GM23338 (cell line): ENCODE results near the gene SH3TC1. TPM values are rescaled to one million over a fixed set of nuclear protein-coding genes. Genes with fewer than 3 reads are reported as not detected.

ENCODE experiments used
- ATAC-seq: fragments of 200-7000 bp; cut with Tn5 transposase; 3 replicates; pipeline ENCODE4 v1.9.1; 2020
- DNase-seq: peaks from one replicate; pipeline ENCODE4 v3.0.0-alpha.2; 2015; ENCODE audit warnings: low spot score
- H2AFZ ChIP-seq: fragments of 200-600 bp; sonication (generic); 2 replicates; pipeline ENCODE4 v1.8.0; 2016; ENCODE audit warnings: antibody characterized with exemption, mild to moderate bottlenecking, moderate library complexity
- H3F3A ChIP-seq: fragments of 200-600 bp; sonication (generic); replicated peaks from 2 replicates; pipeline ENCODE4 v1.8.0; 2017; ENCODE audit warnings: antibody characterized with exemption, mixed run types, low read depth
- H3K27ac ChIP-seq: fragments of 200-600 bp; sonication (generic); 2 replicates; pipeline ENCODE4 v1.6.1; 2016; ENCODE audit warnings: low read depth
- H3K27me3 ChIP-seq: fragments of 200-600 bp; sonication (generic); 2 replicates; pipeline ENCODE4 v1.8.0; 2016; ENCODE audit warnings: mild to moderate bottlenecking, mixed run types, moderate library complexity; ENCODE audit not compliant: insufficient read depth
- H3K36me3 ChIP-seq: fragments of 200-600 bp; sonication (generic); 2 replicates; pipeline ENCODE4 v1.8.0; 2016; ENCODE audit warnings: mild to moderate bottlenecking; ENCODE audit not compliant: insufficient read depth
- H3K4me1 ChIP-seq: fragments of 200-600 bp; sonication (generic); 2 replicates; pipeline ENCODE4 v1.8.0; 2016; ENCODE audit warnings: mild to moderate bottlenecking, moderate library complexity; ENCODE audit not compliant: insufficient read depth
- H3K4me2 ChIP-seq: fragments of 200-600 bp; sonication (generic); 2 replicates; pipeline ENCODE4 v1.7.1; 2017; ENCODE audit warnings: mixed run types
- H3K4me3 ChIP-seq: fragments of 200-600 bp; sonication (generic); 2 replicates; pipeline ENCODE4 v1.6.1; 2016; ENCODE audit warnings: mixed run types
- H3K79me2 ChIP-seq: fragments of 200-600 bp; sonication (generic); replicated peaks from 2 replicates; pipeline ENCODE4 v1.8.0; 2017; ENCODE audit warnings: mild to moderate bottlenecking; ENCODE audit not compliant: insufficient read depth
- H3K9me2 ChIP-seq: fragments of 200-600 bp; sonication (generic); 2 replicates; pipeline ENCODE4 v1.8.0; 2017; ENCODE audit not compliant: insufficient read depth
- H4K20me1 ChIP-seq: fragments of 200-600 bp; sonication (generic); replicated peaks from 2 replicates; pipeline ENCODE4 v1.8.0; 2017; ENCODE audit warnings: mild to moderate bottlenecking; ENCODE audit not compliant: insufficient read depth
- H3K27ac Mint-ChIP-seq: 2 replicates; pipeline ENCODE4 v1.8.0; 2020; ENCODE audit warnings: inconsistent platforms, mild to moderate bottlenecking, moderate library complexity, mixed read lengths
- H3K27me3 Mint-ChIP-seq: 3 replicates; pipeline ENCODE4 v1.8.0; 2022; ENCODE audit warnings: low read depth, mild to moderate bottlenecking, moderate library complexity, mixed read lengths, inconsistent platforms; ENCODE audit not compliant: insufficient read depth, poor library complexity
- H3K36me3 Mint-ChIP-seq: 3 replicates; pipeline ENCODE4 v1.8.0; 2021; ENCODE audit warnings: low read depth, mild to moderate bottlenecking, inconsistent platforms, moderate library complexity, mixed read lengths
- H3K4me1 Mint-ChIP-seq: 3 replicates; pipeline ENCODE4 v1.8.0; 2020; ENCODE audit warnings: mild to moderate bottlenecking, inconsistent platforms, mixed read lengths
- H3K4me3 Mint-ChIP-seq: 3 replicates; pipeline ENCODE4 v1.8.0; 2021; ENCODE audit warnings: moderate library complexity, mild to moderate bottlenecking, inconsistent platforms, mixed read lengths
- H3K9me3 Mint-ChIP-seq: 3 replicates; pipeline ENCODE4 v1.8.0; 2020; ENCODE audit warnings: moderate library complexity, mild to moderate bottlenecking, inconsistent platforms, mixed read lengths
- polyA plus RNA-seq: library from polyadenylated mRNA; unstranded; fragments of >200 nt; fragmentation: Nextera tagmentation; extraction: Ambion mirVana; gene quantifications from 2 replicates; pipeline ENCODE4 v1.2.1, GENCODE V29; 2016
- total RNA-seq: library from RNA; depleted of rRNA; stranded (reverse); fragments of >200 nt; shearing (Covaris generic); gene quantifications from 2 replicates; pipeline ENCODE4 v1.2.3, GENCODE V29; 2014; rRNA removed
- TF ChIP-seq, protein P1 (sequence below): IDR thresholded peaks from 2 replicates; pipeline ENCODE4 v1.6.1; 2016; ENCODE audit warnings: antibody characterized with exemption
- TF ChIP-seq, protein P2 (sequence below): fragments of 250-450 bp; sonication (Bioruptor Pico); IDR thresholded peaks from 2 replicates; pipeline ENCODE4 v1.5.0; 2020; ENCODE audit warnings: mild to moderate bottlenecking, moderate library complexity

SH3TC1 gene
- total and polyA plus RNA-seq, 2 experiments from 2014 or later: 0.07 TPM; not detected in 1

DNA sequence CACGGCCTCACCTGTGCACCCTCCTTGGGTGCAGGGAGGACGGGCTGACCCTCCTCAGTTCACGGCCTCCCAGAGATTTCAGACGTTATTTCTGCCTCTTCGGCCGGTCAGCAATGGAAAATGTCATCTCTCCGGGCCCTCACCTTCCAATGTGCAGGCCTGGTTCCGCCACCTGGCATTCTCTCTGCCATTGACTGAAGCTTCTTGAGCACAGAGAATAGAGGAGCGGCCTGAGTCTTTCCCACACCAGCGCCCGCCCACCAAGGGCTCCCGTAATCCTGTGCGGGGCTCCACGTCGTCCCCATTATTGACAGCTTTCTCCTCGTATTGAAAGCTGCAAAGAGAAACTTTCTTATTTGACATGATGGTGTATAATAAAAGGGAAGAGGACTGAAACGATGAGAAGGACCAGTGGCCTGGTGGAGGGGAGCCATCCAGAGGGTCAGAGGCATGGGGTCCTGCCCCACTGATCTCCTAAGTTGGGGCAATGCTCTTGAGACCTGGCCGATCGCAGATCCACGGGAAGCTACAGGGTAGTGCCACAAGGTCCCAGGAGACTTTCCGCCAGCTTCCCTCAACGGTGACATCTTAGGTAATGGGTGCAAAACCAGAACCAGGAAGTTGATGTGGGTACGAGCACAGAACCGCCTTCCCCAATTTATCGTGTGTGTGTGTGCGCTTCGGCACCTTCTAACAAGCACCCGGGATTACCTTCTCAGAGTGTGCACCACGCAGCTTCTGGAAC is 91.0 kb downstream of the SH3TC1 start:
- H3K27me3 Mint-ChIP-seq: peaks cover 9% of the 10 kb centered on the region
- no peak for ATAC-seq
- no peaks in the 10 kb centered on the region for H3K36me3 ChIP-seq
- H3K4me1 Mint-ChIP-seq: no peaks in the 10 kb centered on the region
- no peaks in the 10 kb centered on the region for H3K9me2 ChIP-seq
- peaks cover 6% of the 10 kb centered on the region for H3K9me3 Mint-ChIP-seq
- H3K4me1 ChIP-seq: no peaks in the 10 kb centered on the region
- no peak overlapping the region for H3K27ac Mint-ChIP-seq
- TF ChIP-seq, protein P1, sequence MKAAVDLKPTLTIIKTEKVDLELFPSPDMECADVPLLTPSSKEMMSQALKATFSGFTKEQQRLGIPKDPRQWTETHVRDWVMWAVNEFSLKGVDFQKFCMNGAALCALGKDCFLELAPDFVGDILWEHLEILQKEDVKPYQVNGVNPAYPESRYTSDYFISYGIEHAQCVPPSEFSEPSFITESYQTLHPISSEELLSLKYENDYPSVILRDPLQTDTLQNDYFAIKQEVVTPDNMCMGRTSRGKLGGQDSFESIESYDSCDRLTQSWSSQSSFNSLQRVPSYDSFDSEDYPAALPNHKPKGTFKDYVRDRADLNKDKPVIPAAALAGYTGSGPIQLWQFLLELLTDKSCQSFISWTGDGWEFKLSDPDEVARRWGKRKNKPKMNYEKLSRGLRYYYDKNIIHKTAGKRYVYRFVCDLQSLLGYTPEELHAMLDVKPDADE: no peak
- no peaks in the 10 kb centered on the region for H3K27me3 ChIP-seq
- H3K4me3 ChIP-seq: no peak overlapping the region
- no peaks in the 10 kb centered on the region for H3K79me2 ChIP-seq
- H3K4me3 Mint-ChIP-seq: no peak overlapping the region
- peaks cover 5% of the 10 kb centered on the region for H3K36me3 Mint-ChIP-seq
- no peak overlapping the region for H3K27ac ChIP-seq
- H3F3A ChIP-seq: no peaks in the 10 kb centered on the region
- no peak overlapping the region for H2AFZ ChIP-seq
- no peak overlapping the region for H3K4me2 ChIP-seq
- no peak for DNase-seq
- no peaks in the 10 kb centered on the region for H4K20me1 ChIP-seq

DNA sequence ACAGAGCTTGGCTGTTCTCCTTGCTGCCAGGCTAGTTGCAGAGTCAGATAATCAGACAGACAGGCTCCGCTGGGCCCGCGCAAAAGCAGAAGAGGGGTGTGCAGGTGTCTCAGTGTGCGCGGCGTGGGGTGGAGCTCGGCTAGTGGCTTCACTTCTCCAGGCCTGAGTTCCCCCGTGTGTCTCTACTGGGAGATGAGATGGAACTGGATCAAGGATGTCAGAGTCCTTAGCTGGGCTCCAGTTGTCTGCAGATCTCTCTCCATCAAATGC is 91.5 kb downstream of the SH3TC1 start:
- Histone ChIP-seq H3K9me2 (no peaks in the 10 kb centered on the region), H3K36me3 (no peaks in the 10 kb centered on the region), H4K20me1 (no peaks in the 10 kb centered on the region), H3K27ac (no peak overlapping the region), H3K79me2 (no peaks in the 10 kb centered on the region), H2AFZ (no peak overlapping the region), H3F3A (no peaks in the 10 kb centered on the region), H3K4me1 (no peaks in the 10 kb centered on the region), H3K4me3 (no peak overlapping the region), H3K4me2 (no peak overlapping the region), H3K27me3 (no peaks in the 10 kb centered on the region)
- DNase-seq (no peak), ATAC-seq (no peak)
- Mint-ChIP-seq H3K9me3 (peaks cover 6% of the 10 kb centered on the region), H3K4me1 (no peaks in the 10 kb centered on the region), H3K27me3 (peaks cover 8% of the 10 kb centered on the region), H3K36me3 (peaks cover 8% of the 10 kb centered on the region), H3K27ac (no peak overlapping the region), H3K4me3 (no peak overlapping the region)
- TF ChIP-seq, protein P2, sequence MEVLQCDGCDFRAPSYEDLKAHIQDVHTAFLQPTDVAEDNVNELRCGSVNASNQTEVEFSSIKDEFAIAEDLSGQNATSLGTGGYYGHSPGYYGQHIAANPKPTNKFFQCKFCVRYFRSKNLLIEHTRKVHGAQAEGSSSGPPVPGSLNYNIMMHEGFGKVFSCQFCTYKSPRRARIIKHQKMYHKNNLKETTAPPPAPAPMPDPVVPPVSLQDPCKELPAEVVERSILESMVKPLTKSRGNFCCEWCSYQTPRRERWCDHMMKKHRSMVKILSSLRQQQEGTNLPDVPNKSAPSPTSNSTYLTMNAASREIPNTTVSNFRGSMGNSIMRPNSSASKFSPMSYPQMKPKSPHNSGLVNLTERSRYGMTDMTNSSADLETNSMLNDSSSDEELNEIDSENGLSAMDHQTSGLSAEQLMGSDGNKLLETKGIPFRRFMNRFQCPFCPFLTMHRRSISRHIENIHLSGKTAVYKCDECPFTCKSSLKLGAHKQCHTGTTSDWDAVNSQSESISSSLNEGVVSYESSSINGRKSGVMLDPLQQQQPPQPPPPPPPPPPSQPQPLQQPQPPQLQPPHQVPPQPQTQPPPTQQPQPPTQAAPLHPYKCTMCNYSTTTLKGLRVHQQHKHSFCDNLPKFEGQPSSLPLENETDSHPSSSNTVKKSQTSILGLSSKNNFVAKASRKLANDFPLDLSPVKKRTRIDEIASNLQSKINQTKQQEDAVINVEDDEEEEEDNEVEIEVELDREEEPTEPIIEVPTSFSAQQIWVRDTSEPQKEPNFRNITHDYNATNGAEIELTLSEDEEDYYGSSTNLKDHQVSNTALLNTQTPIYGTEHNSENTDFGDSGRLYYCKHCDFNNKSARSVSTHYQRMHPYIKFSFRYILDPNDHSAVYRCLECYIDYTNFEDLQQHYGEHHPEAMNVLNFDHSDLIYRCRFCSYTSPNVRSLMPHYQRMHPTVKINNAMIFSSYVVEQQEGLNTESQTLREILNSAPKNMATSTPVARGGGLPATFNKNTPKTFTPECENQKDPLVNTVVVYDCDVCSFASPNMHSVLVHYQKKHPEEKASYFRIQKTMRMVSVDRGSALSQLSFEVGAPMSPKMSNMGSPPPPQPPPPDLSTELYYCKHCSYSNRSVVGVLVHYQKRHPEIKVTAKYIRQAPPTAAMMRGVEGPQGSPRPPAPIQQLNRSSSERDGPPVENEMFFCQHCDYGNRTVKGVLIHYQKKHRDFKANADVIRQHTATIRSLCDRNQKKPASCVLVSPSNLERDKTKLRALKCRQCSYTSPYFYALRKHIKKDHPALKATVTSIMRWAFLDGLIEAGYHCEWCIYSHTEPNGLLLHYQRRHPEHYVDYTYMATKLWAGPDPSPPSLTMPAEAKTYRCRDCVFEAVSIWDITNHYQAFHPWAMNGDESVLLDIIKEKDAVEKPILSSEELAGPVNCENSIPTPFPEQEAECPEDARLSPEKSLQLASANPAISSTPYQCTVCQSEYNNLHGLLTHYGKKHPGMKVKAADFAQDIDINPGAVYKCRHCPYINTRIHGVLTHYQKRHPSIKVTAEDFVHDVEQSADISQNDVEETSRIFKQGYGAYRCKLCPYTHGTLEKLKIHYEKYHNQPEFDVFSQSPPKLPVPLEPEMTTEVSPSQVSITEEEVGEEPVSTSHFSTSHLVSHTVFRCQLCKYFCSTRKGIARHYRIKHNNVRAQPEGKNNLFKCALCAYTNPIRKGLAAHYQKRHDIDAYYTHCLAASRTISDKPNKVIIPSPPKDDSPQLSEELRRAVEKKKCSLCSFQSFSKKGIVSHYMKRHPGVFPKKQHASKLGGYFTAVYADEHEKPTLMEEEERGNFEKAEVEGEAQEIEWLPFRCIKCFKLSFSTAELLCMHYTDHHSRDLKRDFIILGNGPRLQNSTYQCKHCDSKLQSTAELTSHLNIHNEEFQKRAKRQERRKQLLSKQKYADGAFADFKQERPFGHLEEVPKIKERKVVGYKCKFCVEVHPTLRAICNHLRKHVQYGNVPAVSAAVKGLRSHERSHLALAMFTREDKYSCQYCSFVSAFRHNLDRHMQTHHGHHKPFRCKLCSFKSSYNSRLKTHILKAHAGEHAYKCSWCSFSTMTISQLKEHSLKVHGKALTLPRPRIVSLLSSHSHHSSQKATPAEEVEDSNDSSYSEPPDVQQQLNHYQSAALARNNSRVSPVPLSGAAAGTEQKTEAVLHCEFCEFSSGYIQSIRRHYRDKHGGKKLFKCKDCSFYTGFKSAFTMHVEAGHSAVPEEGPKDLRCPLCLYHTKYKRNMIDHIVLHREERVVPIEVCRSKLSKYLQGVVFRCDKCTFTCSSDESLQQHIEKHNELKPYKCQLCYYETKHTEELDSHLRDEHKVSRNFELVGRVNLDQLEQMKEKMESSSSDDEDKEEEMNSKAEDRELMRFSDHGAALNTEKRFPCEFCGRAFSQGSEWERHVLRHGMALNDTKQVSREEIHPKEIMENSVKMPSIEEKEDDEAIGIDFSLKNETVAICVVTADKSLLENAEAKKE (CRISPR knock-in tag): no peak

Other genes starting within 250 kb of the SH3TC1 start
- 1.0 and 4.3 TPM in 2 replicates for gene ABLIM2, start 40.5 kb upstream of the SH3TC1 start, total RNA-seq
- 0.78 and 1.5 TPM in 2 replicates for gene ABLIM2, start 40.5 kb upstream of the SH3TC1 start, polyA plus RNA-seq
- gene HTRA3, start 70.5 kb downstream of the SH3TC1 start, total RNA-seq: 1.8 and 3.6 TPM in 2 replicates
- 1.3 and 1.4 TPM in 2 replicates for gene HTRA3, start 70.5 kb downstream of the SH3TC1 start, polyA plus RNA-seq
- gene ACOX3, start 241.4 kb downstream of the SH3TC1 start, total RNA-seq: 14.9 and 17.2 TPM in 2 replicates
- 4.8 and 6.4 TPM in 2 replicates for gene ACOX3, start 241.4 kb downstream of the SH3TC1 start, polyA plus RNA-seq
- 36.7 and 49.8 TPM in 2 replicates for gene TRMT44, start 241.5 kb downstream of the SH3TC1 start, total RNA-seq
- gene TRMT44, start 241.5 kb downstream of the SH3TC1 start, polyA plus RNA-seq: 10.3 TPM in 2 replicates